Stimulated activated CD4-positive, alpha-beta T cell treated with anti-CD3 and anti-CD28 coated beads, TNF-alpha, amount 100 ng/mL, for 1 hour (primary cell): Measurements from ENCODE around the gene XPO5.

Experiments
- DNase-seq, 3 donors: peaks; one replicate each; pipeline ENCODE4 v3.0.0-alpha.2; 2020; ENCODE audit warnings: low read depth in 3 of 3, low spot score in 1 of 3

XPO5 gene

GRCh38 chr6:43472515-43472914, 103.3 kb downstream of the XPO5 start:
- DNase-seq: no peak
